GM19043 (cell line): ENCODE results near the gene HOXA6.

ENCODE experiments used
- ATAC-seq: cut with Tn5 transposase; IDR thresholded peaks from one replicate; pipeline ENCODE4 v1.9.1; 2021; ENCODE audit warnings: low read depth; ENCODE audit not compliant: unreplicated experiment

HOXA6 gene

DNA sequence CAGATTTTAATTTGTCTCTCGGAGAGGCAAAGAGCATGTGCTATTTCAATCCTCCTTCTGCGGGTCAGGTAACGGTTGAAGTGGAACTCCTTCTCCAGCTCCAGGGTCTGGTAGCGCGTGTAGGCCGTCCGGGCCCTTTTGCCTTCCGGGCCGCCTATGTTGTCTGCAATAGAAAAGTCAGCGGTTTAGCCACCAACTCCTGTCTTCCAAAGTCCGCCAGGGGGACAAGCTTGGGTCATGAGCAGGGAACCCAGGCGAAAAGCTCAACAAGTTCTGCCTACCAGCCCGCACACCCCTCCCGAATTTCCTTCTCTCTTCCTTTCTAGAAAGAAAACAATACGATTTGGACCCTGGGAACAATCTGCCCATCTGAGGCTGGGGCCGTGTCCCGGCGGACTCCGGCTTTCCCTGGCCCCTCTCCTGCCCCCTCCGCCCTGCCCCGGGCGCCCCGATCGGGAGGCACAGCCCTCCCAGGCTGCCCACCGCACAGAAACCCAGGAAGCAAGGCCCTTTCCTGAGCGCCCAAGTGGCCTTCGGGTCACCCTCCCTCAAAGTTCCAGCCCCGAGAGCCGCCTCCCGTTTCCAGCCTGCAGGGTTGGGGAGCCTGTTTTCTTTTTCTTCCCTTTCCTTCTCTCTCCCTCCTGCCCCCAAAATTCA, 5.5 kb downstream of the HOXA6 start:
- no peak for ATAC-seq

DNA sequence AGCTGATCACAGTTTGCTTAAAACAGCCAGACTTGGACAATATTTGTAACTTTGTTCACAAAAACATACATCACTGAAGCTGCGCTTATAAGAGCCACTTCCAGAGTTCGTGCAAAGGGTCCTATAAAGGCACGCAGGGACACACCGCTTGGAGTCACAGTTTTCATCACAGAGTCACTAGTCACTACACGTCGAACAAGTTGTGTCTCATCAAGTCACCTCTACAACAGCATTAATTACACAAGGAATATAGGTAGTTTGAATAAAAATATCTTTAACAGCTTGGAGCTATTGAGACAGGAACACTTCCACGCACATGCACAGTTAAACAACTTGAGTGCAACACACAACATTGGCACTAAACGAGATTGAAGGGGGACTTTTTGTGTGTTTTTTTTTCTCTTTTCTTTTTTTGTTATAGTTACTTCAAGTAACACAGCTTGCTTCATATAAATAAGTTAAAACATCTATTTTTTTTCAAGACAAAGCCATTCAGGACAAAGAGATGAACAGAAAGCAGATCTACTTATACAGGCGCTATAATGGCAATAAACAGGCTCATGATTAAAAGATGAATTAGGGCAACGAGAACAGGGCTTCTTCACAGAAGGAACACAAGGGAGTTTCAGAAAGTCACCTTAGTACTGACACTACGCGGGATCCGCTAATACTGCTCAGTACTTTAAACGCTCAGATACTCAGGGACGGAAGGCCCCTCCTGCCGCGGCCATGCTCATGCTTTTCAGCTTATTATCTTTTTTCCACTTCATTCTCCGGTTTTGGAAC, 6.2 kb downstream of the HOXA6 start:
- no peak for ATAC-seq

DNA sequence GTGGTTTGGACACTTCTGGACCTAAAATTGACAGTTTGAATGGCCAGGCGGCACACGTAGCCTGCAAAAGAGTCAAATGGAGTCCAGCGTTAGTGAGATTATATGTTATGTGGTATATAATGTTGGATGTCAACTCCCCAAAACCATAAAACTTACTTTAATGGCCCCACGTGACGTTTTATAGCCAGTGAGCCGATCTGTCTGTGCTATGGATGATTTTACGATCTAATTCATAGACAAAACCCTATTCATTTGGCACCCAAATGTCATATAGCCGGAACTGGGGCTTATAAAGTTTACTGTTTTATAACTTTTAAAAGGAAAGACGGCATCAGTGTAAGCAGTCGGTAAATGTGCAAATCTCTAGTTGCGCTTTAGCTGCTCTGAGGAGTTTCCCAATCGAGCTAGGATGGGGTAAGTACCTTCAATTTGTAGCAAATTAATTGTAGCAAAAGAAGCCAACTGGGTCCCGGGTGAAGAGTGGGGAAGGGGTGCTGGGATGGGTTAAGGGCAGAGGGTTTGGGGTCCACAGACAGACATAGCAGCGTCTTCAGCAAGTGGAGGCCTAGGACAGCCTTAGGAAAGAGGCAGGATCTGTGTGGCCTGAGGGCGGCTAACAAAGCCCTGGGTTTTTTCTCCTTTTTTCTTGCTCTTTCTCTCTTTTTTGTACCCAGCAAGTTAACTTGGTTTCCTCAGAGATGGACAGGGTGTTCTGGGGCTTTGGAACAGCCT, 7.3 kb downstream of the HOXA6 start:
- ATAC-seq: no peak

DNA sequence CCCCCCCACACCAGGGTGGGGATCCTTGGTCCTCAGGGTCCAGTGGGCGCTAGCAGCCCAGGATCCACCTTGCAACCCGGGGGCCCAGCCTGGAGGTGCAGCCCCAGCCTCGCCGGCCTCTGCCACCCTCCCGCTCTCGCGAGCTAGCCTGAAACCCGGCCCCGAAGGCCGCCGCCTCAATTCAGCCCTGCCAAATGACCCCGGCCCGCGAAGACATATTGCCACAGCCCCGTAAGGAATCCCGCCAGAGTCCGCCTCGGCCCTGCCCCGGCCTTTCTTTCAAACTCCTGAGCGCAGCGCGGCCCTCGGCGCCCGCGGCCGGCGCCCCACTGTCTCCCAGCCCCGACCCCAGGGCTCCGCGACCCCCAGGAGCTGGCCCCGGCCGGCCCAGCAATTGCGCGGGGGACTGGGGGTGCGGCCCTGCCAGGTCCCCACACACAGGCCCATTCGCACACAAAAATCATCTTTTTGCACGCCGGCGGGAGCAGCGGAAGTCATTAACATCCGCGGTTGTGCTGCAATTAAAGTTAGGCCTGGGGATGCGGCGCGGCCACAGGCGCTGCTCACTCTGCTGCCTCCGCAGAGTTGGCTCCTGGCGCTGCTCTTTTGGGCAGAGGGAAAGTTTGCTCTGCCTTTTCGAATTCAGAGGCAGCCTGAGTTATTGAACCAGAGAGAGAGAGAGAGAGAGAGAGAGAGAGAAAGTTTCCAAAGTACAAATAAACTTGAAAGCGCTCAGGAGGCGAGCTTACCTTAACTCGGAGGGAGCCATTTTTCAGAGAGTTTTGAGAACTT, 8.0 kb downstream of the HOXA6 start:
- no peak for ATAC-seq

DNA sequence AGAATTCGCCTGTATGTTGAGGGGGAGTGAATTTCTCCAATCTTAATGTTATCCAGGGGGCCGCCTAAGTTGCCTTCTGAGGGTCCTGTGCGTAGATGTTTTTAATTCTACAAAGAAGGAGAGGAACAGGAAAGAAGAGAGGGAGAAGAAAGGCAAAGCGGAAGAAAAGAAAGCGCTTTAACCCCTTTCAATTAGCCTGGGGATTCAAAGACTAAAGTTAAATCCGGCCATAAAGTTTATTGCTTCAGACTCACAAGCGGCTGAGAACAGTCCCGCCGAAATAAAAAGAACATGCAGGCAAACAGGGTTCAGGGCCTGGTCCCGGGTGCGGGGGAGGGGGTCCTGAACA, 8.6 kb downstream of the HOXA6 start:
- ATAC-seq: no peak

DNA sequence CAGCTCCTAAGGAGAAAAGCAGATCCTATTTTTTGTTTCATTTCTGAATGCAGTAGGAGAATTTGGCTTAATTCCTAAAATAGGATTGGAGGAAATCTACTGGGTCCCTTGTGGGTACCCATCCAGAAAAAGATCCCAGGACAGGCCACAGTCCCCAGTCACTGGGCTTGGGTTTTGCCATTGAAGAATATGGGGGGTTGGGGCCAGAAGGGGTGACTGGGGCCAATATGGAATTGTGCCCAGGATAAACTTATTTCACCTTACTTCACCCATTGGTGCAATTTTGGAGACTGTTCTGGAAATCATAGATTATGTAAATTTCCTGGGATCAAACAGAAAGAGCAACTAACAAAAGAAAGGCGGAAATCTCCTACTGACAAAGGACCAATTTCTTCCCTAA, 9.1 kb downstream of the HOXA6 start:
- no peak for ATAC-seq

DNA sequence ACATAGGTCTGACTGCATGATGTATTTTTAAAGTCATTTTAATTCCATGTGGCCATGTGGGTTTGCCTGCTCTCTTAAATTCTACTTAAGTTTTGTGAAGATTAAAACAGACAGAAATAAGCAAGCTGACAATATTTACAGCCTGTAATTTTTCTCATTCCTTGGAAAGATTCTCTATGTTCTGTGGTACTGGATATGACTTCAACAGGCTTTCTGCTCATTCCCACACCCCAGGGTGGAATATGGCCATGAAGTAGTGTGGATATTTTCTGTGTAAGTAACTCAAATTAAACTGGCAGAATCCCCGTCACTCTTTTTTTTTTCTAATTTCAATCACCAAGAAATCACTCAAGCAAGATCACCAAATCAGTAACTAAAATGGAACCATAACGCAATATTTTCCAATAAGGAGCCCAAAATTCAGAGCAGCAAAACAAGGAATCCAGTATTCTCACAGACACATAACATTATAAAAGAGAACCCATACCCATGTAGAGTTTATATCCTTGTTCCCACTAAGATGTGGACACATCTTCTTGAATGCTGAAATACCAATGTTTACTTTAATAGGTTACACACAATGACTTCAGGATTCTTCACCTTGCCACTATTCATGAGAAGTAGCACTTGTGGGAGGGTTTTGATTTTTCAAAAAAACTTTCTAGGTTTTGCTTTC, 9.8 kb downstream of the HOXA6 start:
- ATAC-seq: no peak

DNA sequence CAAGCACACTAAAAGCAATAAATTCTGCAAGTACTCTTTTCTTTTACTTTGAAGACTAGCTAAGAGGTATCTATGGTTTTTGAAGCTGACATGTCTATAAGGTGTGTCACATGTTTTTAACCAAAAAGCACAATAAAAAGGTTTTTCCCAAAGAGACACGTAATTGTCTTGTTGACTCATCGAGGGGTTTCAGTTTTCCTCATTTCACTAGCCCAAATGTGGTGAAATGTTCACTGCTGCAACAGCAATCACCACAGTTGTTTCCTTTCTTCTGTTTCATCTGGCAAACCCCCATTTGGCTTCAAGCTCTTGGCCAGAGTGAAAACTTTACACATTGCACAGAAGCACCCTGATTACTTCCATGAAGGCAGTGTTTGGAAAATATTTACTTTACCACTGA, 13.2 kb downstream of the HOXA6 start:
- no peak for ATAC-seq

DNA sequence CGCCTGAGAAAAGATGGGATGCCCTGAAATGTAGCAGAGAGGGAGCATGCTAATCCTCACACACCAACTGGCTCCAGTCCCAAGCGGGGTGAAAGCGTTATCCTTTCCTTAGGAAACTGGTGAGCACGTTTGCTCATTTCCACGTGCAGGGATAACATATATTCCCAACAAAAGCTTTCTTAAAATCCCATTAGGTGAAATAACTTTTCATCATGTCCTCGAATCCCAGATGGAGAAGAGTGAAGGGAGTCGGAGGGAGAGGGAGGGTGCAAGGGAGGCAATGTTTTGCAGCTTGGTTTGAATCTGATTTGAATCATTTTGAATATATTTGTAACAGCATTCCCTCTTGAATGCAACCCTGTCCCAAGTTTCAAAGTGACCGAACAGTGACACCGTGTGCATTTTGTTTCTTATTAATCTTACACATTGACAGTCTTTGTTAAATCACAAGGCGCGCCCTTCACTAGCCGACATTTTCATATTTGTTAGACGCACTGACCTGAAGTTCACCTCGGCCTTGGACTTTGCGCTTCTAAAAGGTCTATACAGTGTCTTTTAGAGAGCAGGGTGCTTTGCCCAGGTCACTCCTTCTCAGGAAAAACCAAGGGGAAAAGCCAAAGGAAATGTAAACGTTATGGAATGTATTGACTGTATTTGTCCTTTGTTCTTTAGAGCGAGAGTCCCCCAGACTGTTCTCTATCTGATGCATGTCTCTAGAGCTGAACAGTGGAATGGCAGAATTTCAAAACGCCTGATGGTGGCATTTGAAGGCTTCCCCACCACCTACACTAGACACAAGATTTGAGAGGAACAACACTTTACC, 14.0 kb downstream of the HOXA6 start:
- ATAC-seq: no peak

DNA sequence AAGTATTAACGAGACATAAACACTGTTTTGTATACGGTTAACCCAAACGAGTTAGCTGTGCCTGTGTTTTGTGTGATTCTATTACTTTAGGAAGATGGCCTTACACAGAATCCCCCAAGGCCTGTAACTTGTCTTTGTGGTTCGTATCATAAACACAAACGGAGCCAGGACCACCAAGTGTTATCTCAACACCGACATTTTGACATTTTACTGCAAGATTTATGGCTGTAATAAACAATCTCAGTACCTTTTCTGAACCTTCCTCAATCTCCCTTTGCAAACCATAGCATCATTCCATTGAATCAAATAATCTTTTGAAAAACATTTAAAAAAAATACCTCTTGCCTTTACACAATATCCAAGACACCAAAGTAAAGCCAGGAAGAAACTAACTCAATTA, 14.6 kb downstream of the HOXA6 start:
- no peak for ATAC-seq

DNA sequence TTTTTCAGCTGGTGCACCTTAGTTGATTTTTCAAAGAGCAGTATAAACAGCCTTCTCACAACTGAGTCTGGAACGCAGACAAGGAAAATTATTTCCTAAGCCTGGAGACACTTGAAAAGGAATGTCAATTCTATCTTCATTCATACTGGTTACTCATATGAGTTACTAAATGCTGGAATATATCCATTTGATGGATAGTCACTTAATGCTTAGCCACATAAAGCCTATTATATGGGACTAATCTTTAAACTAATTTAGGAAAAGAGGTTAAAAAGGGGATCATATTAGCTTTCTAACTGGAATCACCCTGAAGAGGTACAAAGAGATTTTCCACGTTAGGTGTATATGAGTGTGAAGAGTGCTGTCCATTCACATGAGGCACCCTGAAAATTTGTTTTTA, 15.4 kb downstream of the HOXA6 start:
- no peak for ATAC-seq

DNA sequence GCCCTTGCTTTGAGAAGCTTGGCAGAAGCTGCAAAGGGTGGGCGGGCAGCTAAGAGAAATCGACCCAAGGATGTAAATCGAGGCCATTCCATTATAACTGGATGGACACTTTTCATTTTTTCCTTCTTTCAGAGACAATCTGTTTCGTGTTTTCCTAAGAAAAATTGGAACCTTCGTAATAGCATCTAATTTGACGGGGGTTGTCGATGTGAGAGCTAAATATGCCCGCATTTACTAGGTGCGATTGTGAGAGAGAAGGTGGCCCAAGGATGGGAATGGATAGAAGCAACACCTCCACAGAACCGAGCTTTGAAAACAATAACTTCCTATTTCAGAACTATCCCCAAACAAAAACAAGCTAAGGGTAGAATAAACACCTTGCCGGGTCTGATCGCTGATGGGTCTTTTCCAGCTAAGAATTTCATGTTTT, 16.2 kb downstream of the HOXA6 start:
- no peak for ATAC-seq

DNA sequence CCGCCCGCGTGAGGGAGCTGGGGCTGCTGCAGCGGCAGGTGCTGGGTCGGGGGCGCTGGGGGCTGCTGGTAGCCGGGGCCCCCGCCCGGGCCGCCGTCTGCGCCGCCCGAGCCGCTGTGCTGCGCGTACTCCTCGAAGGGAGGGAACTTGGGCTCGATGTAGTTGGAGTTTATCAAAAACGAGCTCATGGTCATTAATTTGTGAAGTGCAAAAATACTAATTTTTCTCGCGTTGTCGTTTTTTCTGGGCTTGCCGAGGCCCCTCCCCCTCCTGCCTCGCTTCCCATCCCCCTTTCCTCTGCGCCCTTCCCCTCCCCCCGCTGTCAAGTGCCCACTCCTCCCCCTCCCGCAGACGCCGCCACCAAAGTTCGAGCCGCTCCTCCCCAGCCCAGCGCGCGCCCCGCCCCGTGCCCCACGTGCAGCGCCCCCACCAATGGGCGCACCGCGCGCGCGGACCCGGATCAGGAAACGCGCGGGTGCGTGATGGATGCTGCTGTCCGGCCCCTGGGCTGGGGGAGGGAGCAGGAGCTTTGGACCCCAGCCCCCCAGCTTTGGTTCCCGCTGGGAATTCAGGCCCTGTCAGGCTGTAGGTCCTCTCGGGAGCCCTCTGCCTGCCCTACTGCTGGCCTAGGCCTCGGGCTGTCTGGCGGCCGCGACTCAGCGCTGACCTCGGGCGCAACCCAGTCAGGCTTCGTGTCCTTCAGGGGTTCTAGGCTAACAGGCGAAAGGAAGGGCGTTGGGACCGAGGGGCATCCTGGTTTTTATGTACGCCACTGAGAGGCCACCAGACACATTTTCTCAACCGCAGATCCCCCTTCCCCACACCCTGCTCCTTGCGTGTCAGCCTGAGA, 16.8 kb downstream of the HOXA6 start, which contains the start of gene HOXA4:
TSS of gene HOXA4 (minus strand) at position 218 of the 850 bp plus-strand sequence. CDS start at position 194, 24 bp downstream.
- peak; percentile 77 for ATAC-seq

DNA sequence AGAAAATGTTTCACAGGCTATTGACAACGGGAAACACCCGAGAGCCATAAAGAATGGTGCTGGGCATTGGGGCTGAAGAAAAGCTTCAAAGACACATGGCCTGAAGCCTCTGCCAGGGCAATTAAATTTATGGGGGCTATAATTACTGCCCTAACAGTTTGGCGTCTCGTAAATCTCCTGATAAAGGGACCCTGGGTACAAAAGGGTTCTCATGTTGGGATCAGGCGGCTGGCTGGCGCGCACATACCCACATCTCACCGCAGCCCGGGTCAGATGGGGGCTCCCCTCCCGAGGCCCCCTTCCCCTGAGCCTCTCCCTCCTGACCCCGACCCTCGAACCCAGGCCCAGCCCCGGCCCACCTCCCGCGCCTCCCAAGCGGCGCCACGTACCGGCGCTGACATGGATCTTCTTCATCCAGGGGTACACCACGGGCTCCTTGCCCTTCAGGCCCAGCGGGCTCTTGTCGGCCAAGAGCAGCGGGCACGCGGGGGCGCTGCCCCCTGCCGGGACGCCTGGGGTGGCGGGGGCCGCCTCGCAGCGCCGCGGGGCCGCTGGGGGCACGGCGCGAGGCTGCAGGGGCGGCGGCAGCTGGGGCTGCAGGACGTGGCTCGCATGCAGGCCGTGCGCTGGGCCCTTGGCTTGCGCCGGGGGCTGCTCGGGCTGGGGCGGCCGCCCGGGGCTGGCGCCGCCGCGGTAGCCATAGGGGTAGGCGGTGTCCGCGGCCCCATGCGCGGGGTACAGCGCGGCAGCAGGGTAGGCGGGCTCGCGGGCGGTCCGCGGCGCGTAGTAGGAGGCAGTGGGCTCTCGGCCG, 17.6 kb downstream of the HOXA6 start:
- no peak for ATAC-seq

DNA sequence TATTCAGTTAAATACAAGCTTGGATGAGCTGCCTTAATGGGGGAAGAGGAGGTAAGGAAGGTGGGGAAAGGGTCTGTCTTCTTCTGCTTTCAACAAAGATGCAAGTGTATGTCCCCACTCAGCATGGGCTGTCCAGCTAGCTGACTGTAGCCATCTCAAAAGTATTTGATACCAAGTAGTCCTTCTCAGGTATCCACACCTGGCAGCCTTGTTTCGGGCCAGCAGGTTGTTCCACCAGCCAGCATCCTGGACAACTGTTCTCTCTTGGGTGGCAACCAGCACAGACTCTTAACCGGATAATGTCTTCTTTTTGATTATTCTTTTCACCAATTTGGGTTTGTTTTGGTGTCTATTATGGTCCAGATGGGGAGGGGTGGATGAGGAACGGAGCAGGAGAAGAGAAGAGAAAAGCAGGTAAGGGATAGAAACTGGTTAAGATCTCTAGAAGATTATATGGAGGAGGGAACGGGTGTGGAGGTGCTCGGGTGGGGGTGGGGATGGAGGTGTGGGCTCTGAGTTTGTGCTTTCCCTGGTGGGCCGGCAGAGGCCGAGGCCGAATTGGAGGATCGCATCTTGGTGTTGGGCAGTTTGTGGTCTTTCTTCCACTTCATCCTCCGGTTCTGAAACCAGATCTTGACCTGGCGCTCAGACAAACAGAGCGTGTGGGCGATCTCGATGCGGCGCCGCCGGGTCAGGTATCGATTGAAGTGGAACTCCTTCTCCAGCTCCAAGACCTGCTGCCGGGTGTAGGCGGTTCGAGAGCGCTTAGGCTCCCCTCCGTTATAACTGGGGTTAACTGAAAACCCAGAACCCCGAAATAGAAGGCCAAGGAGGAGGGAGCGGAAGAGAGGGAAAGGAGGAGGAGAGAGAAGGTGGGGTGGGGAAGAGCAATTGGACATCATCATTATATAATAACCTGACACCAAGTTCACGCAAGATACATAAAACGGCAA, 18.5 kb downstream of the HOXA6 start:
- ATAC-seq: no peak

DNA sequence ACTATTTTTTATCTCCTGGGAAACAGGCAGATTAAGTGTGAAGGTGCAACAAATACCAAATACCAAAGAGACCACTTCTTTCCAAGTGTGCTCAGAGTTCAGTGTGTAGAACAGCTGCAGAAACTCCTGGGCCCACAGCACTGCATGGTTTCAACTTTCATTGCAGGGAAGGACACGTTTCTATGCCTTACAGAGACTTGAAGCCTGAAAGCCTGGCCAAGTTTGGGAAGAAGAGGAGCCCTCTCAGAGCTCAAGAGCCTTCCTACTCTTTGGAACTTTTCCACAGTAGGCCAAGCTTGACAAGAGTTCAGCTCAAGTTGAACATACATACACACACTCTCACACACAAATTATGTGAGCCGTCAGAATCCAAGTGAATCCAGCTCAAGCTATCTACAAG, 19.5 kb downstream of the HOXA6 start:
- ATAC-seq: no peak
